Bone marrow (tissue), 2 donors: ENCODE measurements around the gene R3HDM2.

ENCODE experiments used
- DNase-seq, 2 donors: peaks; one replicate each; lab custom pipeline; 2025; lab: John Stamatoyannopoulos, UW

R3HDM2 gene

DNA sequence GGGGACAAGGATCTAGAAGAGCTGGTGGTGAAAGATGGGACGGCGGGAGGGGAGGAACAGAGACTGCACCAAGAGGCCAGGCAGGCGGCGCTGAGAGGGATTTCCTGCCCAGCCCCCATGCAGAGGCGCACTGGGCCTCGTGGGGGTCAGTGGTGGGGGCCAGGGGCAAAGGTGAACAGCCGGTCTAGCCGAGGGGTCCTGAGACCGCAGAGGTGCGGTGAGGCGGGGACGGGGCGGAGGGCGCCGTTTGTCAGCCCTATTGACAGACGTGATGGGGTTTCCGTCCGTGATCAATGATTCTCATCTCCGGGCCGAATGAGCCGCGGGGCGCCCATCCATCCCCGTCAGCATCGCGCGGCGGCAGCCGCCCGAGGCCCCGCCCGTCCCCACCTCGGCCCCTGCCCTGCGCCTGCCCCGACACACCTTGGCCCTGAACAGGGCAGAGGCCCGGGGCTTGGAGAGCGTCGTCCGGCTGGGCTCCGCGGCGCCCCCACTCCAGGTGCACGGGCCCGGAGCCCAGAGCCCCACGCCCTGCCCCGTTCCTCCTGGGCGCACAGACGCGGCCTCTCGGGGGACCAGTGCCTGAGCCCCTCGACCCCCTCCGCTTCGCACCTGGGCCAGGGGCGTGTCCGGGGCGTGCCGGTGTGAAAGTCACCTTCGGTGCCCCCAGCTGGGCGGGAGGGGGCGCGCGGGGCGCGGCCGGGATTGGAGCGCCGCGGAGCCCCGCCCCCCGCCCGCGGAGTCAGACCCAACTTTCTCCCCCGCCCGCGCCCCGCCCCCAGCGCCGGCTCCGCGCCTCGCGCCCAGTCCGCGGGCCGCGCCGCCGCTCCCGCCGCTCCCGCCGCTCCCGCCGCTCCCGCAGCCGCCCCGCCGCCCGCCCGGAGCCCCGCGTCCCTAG, 214.6 kb downstream of the R3HDM2 start, which contains the start of gene NXPH4:
Gene NXPH4 (plus strand): TSS at position 781 of the 898 bp plus-strand sequence. CDS start 176 bp downstream, outside the sequence.
- no peak for DNase-seq

DNA sequence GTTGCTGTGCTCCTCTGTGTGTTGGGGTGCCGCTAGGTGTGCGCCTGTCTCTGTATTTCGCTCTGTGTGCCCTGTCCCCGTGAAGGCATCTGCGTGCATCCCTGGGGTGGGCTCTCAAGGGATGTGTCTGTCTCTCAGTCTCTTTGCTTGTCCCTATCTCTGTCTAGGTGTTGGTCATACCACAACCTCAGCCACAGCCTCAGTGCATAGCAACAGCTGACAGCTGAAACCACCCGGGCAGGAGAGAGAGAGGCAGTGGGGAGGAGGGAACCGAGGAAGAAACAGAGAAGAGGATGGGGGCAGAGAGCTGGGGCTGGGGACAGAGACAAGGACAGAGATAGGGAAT, 215.2 kb downstream of the R3HDM2 start:
- no peak for DNase-seq

DNA sequence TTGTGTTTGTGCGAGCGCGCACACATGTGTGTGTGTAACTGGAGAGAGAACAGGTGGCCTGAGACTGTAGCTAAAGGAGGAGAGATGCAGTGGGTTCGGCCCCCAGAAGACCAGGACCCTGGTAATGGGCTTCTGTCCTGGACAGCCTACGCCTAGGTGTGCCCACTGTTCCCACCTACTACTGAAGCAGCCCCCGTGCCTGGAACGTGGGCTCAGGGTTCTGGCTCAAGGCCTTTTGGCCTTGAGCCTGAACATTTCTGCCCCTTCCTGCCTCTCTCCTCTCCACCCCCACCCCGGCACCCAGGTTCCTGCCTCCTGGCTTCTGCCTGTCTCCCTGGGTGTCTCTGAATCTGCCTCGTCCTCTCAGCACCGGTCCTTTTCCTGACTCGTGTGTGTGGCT, 215.8 kb downstream of the R3HDM2 start:
- DNase-seq: no peak

DNA sequence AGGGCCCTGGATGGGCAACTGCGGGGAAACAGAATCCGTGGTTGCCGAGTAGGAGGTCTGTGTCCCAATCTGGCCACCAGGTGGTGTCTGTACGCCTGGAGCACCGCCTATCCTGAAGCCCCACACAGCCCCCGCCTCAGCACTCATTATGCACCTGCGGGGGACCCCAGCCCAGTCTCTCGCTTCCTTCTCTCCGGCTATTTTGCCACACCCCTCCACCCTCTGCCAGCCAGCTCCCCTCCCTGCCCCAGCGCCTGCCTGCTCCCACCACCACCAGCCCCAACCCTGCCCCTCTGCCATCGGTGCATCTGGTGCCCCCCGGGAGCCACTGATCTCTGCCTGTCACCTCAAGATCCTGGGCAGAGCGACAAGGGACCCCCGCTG, 216.5 kb downstream of the R3HDM2 start:
- DNase-seq: peak; percentile 9 to 78

DNA sequence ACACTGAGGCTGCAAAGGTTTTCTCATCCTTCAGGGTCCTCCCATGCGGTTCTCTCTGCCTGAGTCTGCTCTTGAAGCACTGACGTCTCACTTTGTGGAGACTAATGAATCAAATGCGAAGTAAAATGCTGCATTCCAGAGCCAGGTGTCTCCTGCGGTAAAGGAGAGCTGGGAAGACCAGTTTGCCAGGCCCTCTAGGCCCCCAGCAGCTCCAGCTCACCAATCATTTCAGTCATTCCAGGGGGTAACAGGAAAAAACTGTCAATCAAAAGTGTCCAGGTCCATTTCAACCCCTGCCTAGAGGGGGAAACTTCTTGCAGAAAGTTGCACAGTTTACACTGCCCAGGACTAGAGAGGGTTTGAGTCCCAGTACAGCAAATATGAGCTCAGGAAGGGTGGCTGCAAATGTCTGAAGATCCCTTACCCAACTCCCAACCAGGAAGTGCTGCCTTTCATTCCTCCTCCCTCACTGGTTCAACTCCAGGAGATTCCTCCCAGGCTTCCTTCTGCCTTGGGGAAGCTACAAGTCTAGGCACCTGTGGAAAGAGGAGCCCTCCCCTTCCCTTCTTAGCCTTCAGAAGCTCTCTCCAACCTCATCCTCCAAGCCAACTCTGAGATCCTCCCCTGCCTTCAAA, 217.0 kb downstream of the R3HDM2 start:
- DNase-seq: no peak

DNA sequence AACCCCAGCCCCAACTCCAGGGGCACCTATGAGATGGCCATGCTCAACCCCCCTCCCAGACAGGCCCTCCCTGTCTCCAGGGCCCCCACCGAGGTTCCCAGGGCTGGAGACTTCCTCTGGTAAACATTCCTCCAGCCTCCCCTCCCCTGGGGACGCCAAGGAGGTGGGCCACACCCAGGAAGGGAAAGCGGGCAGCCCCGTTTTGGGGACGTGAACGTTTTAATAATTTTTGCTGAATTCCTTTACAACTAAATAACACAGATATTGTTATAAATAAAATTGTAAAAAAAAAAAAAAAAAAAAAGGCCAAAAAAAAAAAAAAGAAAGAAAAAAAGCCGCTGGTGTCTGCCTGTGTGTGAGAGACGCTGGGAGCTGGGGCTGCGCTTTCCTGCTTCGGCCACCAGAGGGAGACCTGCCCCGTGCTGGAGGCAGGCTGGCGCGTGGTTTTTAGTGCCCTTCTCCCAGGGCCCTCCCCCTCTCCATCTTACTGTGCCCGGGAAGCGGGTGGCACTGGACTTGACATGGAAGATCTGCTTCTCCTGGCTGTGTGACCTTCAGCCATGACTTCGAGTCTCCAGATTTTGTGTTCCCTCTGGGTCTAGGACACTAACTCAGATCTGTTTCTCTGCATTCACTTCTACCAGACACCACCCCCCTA, 217.7 kb downstream of the R3HDM2 start:
- DNase-seq: peak; percentile 46 to 49

DNA sequence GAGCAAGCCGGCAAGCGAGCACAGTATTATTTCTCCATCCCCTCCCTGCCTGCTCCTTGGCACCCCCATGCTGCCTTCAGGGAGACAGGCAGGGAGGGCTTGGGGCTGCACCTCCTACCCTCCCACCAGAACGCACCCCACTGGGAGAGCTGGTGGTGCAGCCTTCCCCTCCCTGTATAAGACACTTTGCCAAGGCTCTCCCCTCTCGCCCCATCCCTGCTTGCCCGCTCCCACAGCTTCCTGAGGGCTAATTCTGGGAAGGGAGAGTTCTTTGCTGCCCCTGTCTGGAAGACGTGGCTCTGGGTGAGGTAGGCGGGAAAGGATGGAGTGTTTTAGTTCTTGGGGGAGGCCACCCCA, 218.2 kb downstream of the R3HDM2 start:
- DNase-seq: no peak

DNA sequence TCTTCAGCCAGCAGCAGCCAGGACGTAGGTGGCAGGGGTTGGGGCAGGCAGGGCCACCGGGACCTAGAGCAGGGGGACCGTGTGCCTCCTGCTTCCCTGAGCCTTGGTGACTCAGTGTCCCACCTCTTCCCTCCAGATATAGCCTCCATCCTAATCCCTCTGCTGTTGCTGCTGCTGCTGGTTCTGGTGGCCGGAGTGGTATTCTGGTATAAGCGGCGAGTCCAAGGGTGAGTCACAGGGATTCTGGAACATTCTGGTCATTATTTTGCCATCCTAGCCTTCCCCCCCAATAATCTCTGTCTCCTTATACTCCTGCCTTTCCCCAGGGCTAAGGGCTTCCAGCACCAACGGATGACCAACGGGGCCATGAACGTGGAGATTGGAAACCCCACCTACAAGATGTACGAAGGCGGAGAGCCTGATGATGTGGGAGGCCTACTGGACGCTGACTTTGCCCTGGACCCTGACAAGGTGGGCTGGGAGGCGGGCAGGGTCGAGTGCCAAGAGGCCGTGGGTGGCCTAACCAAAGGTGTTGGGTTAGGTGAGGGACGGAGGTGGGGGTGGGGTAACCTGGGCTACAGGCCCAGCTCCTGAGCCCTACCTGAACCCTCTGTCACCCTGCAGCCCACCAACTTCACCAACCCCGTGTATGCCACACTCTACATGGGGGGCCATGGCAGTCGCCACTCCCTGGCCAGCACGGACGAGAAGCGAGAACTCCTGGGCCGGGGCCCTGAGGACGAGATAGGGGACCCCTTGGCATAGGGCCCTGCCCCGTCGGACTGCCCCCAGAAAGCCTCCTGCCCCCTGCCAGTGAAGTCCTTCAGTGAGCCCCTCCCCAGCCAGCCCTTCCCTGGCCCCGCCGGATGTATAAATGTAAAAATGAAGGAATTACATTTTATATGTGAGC, 218.8 kb downstream of the R3HDM2 start:
- DNase-seq: no peak

DNA sequence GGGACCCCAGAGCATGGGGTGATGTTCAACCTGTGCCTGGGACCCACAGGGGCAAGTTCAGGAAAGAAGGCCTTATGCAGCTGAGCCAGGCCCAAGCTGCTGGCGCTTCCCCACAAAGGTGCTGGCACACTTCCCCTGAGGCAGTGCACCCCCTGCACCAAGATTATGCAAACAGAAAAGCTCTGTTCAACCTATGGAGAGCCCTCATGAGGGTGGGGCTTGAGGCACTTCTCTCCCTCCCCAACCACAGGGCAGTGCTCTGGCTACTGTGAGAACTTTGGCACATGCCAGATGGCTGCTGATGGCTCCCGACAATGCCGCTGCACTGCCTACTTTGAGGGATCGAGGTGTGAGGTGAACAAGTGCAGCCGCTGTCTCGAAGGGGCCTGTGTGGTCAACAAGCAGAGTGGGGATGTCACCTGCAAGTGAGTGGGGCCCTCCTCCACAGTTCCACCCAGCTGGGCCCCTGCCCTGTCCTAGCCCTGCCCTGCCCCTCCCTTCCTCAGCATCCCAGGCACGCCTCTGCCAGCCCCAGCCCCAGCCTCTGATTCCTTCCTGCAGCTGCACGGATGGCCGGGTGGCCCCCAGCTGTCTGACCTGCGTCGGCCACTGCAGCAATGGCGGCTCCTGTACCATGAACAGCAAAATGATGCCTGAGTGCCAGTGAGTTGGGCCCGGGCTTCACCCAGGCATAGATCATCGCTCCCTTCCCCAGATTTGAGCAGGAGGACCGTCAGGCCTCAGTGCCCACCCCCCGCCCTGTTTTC, 219.7 kb downstream of the R3HDM2 start:
- no peak for DNase-seq

DNA sequence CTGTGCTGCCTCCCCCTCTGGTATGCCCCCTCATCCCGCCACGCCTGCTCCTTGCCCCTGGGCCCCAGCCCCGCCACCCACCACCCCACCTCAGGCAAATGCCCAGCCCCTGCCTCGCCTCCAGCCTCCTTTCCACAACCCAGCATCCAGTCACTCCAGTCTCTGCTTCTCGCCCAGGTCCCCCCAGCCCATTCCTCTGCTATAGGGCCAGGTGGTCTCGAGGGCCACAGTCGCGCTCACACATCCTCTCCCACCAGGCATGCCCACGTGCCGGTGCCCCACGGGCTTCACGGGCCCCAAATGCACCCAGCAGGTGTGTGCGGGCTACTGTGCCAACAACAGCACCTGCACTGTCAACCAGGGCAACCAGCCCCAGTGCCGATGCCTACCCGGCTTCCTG, 220.4 kb downstream of the R3HDM2 start:
- DNase-seq: no peak

DNA sequence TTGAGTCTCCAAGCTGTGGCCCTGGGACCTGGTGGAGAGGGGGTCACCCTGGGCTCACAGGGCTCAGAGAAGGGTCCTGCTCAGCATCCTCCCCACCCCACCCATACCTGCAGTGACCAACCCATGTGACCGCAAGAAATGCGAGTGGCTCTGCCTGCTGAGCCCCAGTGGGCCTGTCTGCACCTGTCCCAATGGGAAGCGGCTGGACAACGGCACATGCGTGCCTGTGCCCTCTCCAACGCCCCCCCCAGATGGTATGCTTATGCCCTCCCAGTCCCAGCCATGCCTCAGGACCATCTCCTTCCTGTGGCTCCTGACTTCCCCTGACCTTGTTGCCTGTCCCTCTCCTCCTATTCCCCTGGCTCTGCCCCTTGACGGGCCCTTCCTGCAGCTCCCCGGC, 220.9 kb downstream of the R3HDM2 start:
- no peak for DNase-seq

DNA sequence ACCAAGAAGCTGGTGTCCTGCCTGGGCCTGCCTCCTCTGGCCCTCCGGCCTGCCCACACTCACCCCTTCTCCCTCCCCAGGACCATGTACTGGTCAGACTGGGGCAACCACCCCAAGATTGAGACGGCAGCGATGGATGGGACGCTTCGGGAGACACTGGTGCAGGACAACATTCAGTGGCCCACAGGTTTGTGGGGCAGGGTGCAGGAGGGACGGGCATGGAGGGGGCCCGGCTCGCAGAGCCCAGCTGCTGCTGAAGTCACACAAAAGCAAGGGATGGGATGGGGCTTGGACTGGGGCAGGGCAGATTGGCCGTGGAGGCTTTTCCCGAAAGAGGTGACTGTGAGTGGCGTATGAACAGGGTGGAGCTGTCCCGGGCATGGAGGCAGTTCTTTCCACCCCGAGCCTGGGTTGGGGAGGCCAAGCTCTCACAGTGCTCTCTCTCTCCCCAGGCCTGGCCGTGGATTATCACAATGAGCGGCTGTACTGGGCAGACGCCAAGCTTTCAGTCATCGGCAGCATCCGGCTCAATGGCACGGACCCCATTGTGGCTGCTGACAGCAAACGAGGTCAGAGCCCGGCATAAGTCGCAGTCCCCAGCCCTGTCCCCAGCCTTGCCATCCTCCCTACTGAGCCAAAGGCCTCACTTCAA, 222.1 kb downstream of the R3HDM2 start:
- DNase-seq: no peak

DNA sequence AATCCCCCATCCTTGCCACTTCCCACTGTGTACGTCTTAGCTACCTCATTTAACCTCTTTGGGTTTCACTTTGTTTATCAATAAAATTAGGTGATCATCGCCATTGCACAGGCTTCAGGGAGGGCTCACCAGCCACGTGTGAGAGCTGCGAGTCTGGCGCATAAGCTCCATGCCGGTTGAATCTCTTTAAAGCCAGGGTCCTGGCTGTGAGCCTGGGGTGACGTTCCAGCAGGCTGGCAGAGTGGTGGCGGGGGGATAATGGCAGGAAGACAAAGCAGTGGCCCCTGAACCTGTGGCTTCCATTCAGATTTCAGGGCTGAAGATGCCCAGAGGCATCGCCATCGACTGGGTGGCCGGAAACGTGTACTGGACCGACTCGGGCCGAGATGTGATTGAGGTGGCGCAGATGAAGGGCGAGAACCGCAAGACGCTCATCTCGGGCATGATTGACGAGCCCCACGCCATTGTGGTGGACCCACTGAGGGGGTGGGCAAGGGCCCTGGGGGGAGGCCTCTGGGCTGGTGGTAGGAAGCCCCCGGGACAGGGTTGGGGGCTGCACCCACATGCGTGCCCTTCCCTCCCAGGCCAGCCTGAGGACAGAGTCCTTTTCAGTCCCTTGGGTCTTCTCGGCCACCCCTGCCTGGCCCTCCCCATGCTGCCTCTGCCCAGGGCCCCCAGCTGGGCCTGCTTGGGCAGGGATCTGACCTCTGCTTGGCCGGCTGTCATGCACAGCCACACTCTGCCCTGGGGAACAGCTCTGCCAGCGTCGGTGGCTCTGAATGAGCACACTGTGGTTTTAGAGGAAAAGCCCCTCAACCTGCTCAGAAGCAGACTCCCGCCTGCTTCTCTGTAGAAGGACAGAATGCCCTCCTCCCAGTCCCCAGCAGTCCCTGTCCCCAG, 222.9 kb downstream of the R3HDM2 start:
- no peak for DNase-seq

DNA sequence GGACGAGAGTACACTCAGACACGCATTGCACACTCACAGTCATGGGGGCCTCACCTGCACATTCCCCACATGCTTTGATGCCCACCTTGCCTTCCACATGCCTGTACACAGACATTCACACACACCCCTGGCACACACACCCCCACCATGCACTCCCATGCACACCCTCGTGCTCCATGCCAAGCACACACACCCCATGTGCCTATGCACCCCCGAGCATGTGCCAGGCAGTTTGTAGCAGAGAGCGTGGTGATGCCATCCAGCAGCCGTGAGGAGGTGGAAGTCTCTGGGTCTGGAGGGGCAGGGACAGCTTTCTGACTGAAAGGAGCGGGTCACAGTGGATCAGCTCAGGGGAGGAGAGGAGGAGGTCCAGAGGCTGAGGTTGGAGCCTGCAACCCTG, 224.9 kb downstream of the R3HDM2 start:
- DNase-seq: no peak

DNA sequence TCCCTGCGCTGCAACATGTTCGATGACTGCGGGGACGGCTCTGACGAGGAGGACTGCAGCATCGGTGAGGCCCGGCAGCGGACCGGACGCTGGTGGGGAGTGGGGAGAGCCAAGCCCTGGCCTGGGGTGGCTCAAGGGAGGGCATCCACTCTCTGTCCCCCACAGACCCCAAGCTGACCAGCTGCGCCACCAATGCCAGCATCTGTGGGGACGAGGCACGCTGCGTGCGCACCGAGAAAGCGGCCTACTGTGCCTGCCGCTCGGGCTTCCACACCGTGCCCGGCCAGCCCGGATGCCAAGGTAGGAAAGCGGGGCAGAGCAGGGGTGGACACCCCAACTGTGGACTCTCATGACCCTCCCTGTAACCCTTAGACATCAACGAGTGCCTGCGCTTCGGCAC, 225.7 kb downstream of the R3HDM2 start:
- no peak for DNase-seq

DNA sequence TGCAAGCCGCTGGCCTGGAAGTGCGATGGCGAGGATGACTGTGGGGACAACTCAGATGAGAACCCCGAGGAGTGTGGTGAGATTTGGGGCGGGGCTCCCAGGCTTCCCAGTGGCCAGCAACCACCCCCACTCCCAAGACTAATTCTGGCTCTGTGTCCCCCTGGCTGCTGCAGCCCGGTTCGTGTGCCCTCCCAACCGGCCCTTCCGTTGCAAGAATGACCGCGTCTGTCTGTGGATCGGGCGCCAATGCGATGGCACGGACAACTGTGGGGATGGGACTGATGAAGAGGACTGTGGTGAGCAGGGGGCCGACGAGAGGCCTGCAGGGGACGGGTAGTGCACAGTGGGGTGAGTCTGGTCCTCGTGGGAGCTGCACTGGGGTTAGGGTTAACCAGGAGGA, 226.4 kb downstream of the R3HDM2 start:
- DNase-seq: no peak

DNA sequence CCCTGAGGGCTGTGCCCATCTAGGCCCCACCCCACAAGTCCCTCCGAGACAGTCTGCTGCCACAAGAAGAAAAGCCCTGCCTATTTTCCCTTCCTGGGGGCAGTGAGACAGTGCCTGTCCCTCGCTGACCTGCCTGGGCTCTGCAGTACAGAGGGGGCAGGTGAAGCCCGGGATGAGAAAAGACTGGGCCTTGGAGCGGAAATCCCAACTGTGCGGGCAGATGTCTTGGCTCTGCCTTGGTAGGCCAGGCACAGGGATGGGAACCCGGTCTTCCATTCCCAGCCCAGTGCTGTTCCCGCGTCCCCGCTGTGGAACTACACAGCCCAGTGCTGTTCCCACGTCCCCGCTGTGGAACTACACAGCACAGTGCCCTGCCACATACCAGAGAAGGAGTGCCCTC, 227.1 kb downstream of the R3HDM2 start:
- DNase-seq: no peak
